ENCODE data around the gene VANGL1. TPM values are rescaled to one million over a fixed set of nuclear protein-coding genes. Genes with fewer than 3 reads are reported as not detected.

VANGL1 gene
- total RNA-seq, 1 experiment from 2014 or later, result 20.5 TPM

DNA sequence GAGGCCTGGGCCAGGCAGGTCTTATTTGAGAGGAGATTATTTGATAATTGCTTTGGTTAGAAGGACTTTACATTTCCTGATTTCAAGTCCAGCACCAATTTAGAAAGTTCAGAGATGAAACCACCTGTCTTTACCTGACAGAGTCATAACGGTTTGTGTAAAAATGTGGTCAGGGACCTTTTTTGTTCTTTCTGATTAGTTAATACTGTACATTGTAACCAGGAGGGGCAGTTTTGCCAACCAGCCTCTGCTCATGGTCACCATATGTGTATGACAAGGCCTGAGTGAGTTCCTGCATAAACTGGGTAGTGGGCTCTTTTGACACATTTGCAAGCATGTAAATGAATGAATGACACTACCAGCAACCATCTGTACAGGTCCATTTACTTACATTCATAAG is 55.8 kb downstream of the VANGL1 start:
- no peak for DNase-seq (ENCODE audit: extremely low read depth, low read depth)

DNA sequence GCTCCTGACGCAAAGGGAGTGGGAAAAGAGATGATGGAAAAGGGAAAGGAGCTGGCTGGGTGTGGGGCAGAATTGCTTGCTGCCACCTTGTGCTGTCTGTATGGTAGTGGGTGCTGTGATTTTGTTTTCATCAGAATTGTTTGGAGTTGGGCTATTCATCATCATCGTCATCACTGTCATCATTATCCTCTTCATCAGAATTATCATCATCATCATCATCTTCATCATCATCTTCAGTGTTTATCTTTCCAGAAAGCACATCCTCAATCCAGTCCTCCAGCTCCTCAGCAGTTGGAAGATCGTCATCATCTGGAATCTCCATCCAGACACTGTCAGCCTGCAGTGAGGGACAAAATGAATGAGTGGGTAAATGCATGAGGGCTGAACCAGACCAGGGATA is 59.3 kb downstream of the VANGL1 start:
- no peak for DNase-seq (ENCODE audit: extremely low read depth, low read depth)

DNA sequence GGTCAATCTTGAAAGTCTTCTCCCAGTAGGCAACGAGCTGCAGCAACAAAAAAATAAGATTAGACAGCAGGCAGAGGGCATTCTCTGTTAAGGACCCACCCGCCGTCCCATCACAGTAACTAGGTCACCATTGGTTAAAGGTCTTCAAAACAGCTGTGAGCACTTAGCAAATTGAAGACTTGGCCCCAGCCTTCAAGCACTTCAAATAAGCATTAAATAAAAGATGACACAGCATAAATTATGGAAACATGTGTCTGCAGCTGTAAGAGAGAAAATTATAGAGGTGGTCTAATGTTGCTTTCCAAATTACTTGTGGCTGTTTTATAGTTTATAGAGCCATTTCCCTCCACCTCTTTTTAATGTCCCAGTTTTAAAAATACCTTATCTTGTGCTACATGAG is 61.2 kb downstream of the VANGL1 start:
- no peak for DNase-seq (ENCODE audit: extremely low read depth, low read depth)

DNA sequence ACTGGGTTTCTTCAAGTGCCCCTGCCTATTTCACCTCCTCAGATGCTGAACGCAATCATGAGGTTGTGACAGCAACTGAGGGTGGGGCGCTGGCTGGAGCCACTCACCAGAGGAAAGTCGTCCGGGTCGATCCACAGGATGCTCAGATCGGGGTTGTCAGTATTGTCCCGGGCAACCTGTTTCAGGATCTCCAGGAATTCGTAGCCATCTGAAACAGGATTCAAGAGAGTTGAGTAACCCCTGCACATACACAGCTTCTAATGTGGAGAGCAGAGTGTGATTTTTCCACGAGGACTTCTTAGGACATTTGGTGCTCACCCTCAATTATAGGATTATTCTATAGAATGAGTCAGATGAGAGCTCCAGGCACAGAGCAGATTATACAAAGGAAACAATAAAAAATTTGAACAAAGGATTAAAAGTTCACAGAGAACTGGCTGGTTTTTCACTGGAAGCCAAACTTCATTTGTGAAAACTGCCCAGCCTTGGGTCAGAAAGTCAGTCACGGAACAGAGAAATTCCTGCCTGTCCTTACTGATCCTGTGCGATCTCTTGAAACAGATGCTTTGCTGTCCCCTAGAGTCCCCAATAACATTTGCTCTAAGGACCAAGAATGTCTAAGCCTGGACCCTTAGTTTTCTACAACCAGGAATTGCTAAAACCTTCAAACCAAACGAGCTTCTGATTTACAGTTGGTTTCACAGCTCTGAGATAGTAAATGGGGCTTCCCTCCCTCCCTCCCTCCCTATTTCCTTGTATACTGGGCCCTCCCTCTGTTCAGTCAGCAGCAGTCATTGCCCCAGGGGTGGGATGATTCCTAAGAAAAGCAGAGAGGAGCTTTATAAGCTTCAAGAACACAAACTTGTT is 63.5 kb downstream of the VANGL1 start:
- DNase-seq (ENCODE audit: extremely low read depth, low read depth), result no peak

DNA sequence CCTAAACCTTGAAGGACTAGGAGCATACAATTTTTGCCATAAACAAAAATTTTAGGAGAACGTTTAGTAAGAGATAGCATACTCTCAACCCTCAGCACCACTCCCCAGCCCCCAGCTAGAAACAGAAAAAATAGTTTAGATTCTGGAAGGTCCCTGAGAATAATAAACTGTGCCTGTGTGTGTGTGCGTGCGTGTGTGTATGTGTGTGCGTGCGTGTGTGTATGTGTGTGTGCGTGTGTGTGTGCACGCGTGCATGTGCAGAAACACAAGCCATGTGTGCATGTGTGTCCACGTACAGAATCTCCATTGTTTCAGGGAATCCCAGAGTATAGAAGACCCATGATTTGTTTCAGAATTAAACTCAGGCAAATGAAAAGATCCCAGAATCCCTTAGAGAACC is 64.2 kb downstream of the VANGL1 start:
- DNase-seq (ENCODE audit: extremely low read depth, low read depth), result no peak

DNA sequence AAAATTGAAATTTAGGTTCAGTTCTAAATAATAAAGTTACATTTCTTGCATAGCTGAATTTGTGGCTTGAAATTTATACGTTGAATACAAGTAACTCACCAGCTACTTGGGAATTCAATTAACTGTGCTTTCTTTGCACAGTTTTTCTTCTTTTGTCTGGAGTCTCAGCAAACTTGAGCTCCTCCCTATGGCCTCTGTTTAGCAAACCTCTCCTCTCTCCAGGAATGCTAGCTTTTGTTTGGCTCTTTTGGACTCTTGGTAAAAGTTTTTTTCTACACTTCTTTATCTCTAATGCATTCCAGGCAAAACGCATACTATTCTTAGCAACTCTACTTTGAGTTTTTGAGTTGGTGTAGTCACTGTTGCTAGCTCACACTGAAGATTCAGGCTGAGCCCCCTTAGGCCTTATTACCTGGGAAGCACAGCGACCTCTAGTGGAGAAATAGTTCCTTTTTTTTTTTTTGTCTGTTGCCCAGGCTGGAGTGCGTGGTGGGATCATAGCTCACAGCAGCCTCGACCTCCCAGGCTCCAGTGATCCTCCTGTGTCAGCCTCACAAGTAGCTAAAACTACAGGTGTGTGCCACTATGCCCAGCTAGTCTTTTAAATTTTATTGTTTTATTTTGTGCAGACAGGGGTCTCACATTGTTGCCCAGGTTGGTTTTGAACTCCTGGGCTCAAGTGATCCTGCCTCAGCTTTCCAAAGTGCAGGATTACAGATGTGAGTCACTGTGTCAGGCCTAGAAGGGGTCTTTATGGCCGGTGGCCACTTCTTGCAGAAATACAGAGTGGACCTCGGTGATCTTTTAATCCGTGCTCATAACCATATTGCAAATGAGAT is 65.0 kb downstream of the VANGL1 start:
- peak; percentile 26 for DNase-seq (ENCODE audit: extremely low read depth, low read depth)

DNA sequence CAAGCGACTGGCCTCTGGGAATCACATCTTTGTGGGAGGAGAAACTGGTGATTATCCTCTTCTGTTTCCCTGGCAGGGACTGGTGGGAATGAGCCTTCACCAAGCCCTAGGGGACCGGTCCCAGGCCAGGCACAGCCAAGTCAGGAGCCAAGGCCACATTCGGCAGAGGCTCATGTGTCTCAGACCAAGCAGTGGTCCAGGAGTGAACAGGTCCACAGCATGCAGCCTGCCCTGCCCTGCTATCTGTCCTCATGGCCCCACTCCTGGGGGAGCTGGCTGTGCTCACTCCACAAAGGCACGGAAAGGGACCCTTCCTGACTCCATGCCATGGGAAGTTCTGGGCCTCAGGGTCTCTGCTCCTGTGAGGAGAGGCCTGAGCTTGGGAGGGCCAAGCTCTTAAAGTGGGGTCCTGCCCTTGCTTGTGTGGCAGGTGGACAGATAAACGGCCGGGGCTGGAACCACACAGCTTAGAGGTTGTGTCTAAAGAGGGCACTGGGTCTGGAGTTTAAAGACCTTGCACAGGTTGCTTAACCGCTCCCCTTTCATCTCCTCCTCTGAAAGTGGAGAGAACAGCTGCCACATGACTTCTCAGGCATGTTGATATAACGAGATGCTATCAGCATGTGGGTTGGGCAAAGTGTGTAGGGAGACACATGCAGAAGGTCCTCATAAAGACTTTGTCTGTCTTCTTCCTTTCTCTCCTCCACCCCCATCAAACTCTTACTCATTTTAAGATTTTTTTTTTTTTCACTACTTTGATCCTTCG is 69.3 kb downstream of the VANGL1 start:
- DNase-seq (ENCODE audit: extremely low read depth, low read depth), result no peak

DNA sequence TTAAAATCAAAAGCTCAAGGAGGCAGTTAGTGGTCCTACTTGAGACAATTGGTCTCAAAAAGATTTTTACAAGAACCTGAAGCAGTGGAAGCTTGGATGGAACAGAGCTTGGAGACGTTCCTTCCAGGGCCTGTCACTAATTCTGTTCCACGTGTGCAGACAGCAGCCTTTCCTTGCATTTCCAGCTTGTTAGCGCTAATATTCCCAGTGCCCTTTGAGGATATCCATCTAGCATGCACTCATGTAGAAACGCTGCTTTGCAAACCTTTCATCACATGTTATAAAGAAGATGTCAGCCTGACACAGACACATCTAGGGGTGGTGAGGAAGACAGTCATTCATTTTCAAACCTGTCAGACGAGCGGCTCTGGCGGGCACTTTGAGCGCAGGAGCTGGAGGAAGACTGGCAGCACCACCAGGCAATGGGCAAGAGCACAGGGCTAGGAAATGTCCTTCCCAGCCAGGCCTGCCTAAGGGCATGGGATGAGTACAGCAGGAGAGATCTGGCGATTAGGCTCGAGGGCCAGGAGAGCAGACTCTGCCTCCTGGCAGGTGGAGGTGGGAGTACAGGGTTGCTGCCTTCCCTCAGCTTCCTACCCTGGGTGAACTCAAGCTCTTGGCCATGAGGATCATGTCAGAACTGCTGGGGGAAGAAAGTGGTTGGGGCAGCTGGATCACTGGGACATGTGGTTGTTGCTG is 71.3 kb downstream of the VANGL1 start:
- DNase-seq (ENCODE audit: extremely low read depth, low read depth), result no peak

DNA sequence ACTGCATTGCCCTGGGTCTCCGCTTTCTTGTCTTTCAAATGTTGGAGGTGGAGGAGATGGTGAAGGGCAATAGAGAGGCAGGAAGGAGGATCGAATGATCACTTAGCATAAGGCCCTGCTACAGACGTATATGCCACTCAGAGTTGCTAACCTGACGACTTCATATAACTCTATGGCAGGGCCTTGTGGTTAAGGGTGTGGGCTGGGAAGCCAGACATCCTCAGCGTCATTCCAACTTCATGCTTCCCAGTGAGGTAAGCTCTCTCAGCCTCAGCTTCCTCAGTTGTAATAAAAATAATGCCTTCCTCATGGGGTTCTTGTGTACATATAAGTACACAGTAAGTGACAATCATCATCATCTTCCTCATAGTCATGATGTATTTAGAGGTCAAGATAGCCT is 72.1 kb downstream of the VANGL1 start:
- no peak for DNase-seq (ENCODE audit: extremely low read depth, low read depth)

DNA sequence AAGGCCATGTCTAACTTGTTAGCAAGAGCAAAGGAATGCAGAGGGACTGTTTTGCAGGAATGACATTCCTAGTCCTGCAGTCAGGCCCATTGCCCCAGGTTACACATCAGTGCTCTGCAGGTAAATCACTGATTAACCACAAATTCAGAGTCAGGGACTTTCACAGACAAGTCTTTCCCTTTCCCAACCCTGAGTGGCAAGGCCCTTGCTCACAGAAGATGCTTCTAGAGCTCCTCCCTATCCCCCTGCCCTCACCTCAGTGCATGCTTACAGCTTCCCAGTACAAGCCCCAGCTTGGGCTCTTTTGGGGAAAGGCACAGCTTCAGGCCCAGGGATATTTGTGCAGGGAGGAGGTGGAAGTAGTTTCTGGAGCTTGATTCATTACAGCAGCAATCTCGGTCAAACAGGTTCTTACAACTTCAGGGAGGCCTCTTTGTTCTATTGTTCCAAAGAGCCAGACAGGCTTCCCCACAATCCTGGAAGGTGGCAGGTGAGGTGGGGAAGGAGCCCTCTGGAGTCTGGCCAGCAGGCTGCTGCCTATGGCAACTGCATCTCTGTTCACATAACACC is 72.9 kb downstream of the VANGL1 start:
- no peak for DNase-seq (ENCODE audit: extremely low read depth, low read depth)

DNA sequence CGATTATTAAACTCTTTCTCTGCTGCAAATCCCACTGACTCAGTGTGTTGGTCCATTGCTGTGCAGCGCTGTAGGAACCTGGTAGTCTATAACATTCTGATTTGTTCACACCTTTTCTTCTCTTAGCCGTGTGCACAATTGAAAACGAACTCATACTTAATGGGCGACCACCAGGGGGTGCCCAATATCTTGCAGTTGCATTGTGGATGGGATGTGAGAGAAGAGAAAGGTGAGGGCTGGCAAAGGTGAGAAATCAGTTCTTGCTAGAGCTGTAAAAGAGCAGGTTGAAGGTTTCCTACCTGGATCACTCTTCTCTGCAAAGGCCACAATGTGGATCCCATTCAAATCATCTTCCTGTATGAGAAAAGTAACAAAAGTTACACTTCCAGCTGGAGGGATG is 75.8 kb downstream of the VANGL1 start:
- DNase-seq (ENCODE audit: extremely low read depth, low read depth), result peak; percentile 7

DNA sequence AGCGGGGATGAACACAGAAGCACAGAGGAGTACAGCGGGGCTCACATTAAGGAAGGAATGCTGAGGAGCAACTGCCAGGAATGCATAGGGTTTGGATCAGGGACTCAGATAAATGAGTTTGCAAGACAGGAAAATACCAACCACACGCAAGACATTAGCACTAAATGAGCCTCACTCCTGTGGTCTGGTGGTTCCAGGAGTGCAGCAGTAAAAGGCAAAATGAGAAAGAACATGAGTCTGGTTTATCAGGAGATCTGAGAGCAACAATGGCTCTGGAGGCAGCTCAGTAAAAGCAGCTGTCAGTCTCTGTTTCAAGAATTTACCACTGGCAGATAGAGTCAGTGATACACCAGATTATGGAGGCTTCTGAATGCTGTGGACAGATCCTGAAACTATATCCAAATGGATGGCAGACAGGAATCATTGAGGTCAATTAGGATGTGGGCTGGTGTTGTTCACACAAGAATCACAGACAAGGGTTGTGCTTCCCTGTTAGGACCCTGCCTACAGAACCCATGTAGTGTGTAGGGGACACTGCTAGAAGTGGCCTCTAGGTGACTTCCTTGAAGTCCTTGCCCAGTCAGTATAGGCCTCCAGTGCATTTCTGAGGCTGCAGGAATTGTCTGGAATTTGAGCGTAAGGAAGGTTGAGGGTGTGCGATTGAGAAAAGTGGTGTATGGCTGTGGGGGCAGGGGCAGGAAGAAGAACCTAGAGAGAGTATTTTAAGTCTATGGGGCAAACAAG is 76.4 kb downstream of the VANGL1 start:
- no peak for DNase-seq (ENCODE audit: extremely low read depth, low read depth)

DNA sequence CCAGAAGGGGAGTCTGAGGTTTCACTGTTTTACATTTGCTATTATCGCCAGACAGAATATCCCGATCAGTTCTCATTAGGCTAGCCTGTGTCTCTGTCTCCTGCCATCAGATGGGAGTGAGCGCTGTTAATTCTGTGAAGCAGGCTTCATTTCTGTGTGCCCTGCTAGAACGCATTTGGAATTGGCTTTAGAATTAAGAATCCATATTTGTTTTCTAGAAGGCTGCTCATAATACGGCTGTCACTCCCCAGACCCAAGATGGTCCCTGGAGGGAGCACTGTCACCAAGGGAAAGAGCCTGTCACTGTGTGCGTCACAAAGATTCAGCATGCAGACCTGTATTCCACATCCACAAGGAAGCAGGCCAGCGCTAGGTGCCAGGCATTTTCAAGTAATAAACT is 77.5 kb downstream of the VANGL1 start:
- DNase-seq (ENCODE audit: extremely low read depth, low read depth), result no peak

DNA sequence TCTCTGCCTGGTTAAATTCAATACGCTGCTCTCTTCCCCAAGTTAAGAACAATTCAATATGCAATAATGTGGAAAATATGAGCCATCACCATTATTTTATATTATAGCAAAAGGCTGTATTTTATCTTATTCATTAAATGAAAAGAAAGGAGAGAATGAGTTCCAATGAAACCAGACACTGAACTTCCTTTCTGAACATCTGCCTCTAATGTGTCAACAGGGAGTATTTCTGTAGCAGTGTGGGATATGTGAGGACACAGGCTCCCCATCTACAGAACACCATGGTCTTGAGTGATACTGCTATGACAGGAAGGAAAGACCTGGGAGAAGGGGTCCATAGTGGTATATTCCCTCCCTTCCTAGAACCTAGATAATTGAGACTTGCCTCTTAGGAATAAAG is 80.5 kb downstream of the VANGL1 start:
- DNase-seq (ENCODE audit: extremely low read depth, low read depth), result no peak

DNA sequence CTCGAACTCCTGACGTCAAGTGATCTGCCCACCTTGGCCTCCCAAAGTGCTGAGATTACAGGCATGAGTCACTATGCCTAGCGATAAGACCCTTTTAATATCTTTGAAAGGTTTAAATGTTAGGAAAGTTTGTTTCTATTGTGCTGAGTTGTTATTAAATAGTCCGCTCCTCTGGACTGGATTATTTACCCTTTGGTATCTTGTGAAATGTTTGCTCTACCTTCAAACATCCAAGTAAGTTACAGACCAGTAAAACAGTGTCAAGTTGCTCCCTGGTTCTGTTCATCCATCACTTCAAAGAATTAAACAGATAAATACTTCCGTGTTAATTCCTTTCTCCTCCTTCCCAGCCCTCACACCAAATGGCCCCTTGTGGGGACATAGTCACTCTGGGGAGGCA is 82.0 kb downstream of the VANGL1 start:
- DNase-seq (ENCODE audit: extremely low read depth, low read depth), result no peak

DNA sequence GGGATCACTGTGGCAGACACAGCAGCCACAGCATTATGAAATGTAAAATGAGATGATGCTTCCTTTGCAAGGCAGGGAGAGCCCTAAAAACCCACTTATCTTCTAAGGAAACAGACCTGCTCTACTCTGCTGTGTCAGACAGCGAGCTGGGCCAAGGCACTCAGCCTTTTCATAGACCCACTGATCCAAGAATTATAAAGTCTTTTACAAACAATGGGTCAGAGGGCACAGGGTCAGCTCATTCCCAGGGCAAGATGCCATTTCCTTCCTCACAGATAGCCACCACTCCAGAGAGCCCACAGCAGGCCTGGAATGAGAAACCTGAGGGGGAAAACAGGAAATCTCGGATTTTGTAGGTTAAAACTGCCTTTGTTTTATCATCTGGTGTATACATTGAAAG is 83.8 kb downstream of the VANGL1 start:
- DNase-seq (ENCODE audit: extremely low read depth, low read depth), result no peak

DNA sequence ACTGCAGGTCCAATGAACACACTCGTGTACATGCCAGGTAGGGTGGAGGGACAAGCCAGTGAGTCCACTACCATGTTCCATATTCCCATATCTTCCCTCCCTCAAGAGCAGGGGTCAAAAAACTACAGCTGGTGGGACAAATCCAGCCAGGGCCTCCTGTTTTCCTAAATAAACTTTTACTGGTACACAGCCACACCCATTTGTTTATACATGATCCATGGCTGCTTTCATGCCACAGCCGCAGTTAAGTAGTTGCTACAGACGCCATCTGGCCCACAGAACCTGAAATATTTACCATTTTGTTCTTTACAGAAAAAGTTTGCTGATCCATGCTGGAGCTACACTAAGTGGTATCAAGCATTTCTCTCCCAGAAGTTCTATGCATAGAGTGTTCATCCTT is 84.4 kb downstream of the VANGL1 start:
- no peak for DNase-seq (ENCODE audit: extremely low read depth, low read depth)

DNA sequence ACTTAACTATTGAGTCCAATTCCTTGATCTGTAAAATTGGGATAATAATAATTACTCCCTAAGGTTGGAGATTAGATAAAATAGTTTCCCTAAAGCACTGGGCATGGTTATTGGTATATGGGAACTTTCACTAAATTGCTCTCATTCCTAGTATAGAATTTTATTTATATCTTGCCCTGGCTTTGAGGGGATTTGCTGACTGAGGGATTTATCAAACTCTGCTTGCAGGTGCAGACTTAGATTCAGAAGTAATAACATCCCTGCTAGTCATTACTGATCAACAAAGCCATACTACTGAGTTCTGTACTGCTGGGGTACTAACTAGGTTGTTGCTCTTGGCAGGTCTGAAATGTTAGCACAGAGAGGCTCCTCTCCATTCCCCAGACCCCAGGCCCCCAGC is 84.8 kb downstream of the VANGL1 start:
- DNase-seq (ENCODE audit: extremely low read depth, low read depth), result no peak

DNA sequence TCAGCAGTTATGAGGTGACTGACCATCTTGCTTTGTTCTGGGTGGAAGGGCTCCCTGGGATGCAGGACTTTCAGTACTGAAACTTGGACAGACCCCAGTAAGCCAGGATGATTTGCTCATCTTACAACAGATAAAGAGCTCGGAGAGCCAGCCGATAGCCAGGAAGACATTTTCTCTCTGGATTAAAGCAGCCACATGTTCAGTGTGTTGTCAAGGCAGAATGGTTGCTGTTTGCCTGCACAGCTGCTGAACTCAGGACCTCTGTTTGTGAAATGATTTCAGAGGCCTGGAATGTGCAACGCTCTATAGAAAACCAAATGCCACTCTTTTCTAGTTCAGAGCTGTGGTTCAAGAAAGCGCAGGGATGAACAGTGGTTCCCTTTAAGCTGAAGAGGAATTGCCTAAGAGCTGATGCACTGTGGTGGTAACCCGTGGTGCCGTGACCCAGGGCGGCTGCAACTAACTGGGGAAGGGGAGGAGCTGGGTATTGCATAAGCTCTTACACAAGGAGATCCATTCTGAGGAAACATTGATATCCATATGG is 86.0 kb downstream of the VANGL1 start:
- no peak for DNase-seq (ENCODE audit: extremely low read depth, low read depth)
